ENCODE measurements around the gene NUDT1.

DNA sequence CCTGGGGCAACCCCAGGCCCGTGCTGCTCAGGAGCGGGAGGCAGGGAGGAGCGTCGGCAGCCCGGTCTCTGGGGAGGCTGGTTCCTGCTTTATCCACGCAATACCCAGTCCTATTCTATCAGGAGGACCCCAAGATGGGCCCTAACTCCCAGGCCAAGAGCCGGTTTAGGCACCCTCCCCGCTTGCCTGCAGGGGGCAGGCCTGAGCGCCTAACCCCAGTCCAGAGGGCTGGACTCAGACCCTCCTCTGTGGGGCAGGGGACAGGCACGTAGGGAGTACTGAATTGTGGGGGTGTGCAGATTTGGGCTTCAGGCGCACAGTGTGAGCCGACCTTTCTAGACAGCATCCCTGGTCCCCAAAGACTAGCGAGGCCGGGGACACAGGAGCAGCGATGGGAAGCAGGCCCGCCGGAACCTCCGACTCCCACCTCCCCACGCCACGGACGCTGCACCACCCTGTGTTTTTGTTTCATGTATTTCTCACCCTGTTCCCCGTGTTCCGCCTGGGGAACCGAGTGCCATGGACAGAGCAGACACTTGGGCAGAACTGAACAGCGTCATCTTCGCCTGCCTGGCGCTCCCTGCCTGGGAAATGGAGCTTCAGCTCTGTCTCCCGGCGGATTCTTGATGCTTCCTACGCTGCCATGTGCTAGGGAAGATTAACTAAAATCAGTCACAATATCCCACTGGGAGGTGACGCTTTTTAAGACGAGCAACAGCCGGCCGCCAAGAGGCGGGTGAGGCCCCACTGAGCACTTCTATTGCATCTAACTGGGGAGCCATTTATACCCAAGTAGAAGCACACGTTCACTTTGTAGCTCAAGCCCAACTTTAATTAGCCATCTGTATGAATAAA lies 5.3 kb downstream of the NUDT1 start:
- no peak for TF ChIP-seq FOXK2 (IDR thresholded peaks at IDR 0.05)
- TF ChIP-seq PKNOX1 (IDR thresholded peaks at IDR 0.05) = no peak
- TF ChIP-seq TARDBP (IDR thresholded peaks at IDR 0.05) = no peak
- TF ChIP-seq ZNF384 (IDR thresholded peaks at IDR 0.05) = no peak
- no peak for TF ChIP-seq SP1 (IDR thresholded peaks at IDR 0.05)
- no peak for TF ChIP-seq ELF4 (IDR thresholded peaks at IDR 0.05)

All from HEK293T (cell line).